ENCODE data around the gene RIOX2.

Gene RIOX2

GRCh38 chr3:97940034-97940433, 32.2 kb downstream of the RIOX2 start:
- TF ChIP-seq CTCF (conservative IDR thresholded peaks at IDR 0.05) (no peak), ZFX (IDR thresholded peaks at IDR 0.05) (no peak)

DNA sequence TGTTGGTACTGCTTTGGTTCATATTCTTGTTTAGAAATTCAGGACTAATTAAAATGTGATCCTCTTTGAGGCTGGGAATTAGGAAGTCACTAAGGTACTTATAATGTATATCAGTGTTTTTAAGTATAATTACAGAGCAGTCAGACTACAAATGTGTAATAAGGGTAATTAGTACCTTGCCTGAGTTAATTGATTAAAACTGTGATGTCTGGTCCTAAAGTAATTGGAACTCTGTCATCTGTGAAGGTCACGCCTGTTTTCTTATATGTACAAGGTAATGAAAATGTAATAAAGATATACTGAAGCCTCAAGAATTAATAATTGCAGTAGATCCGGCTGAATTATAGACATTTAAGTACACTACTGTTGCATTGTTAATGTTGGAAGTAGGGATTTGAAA, 32.8 kb downstream of the RIOX2 start:
- TF ChIP-seq ZFX (IDR thresholded peaks at IDR 0.05) (no peak), CTCF (conservative IDR thresholded peaks at IDR 0.05) (no peak)
- H3K27ac ChIP-seq: no peak overlapping the region

More at GRCh38 chr3:97940034-97940433, 32.2 kb downstream of the RIOX2 start:
- H3K27ac ChIP-seq: no peak overlapping the region

DNA sequence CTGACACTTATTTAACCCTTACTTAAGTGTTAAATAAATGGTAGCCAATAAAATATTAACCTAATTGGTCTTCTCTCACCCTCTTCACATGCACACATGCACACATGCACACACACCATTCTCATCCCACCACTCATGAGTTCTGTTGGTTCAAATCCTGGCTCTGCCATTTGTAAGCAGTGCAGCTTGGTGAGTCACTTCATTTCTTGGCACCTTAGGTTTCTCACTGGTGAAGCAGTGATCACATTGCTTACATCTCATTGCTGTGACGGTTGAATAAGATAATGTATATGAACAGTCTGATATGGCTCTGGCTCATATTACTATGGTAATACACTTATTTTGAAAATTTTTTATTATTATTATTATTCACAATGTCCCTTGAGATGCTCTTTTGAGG, 33.8 kb downstream of the RIOX2 start:
- no peak overlapping the region for H3K27ac ChIP-seq
- TF ChIP-seq ZFX (IDR thresholded peaks at IDR 0.05) (no peak), CTCF (conservative IDR thresholded peaks at IDR 0.05) (no peak)

DNA sequence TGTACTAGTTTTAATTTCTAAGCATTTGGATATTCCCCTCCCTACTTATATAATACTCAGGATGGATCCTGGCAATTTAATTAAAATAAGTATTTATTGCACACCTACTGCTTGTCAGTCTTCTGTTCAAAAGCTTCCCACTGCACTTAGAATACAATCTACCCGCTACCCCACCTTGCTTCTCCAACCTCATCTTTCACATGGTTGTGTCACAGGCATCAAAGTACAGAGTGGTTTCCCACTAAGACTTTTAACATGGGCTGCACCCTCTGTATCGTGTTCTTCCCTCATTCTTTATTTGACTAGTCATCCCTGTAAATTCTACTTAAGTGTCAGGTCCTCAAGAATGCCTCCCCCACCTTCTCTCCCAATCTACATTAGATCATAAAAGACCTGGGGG, 35.0 kb downstream of the RIOX2 start:
- TF ChIP-seq ZFX (IDR thresholded peaks at IDR 0.05) (no peak), CTCF (conservative IDR thresholded peaks at IDR 0.05) (no peak)
- H3K27ac ChIP-seq: no peak overlapping the region

GRCh38 chr3:97935842-97936241, 36.4 kb downstream of the RIOX2 start:
- TF ChIP-seq CTCF (conservative IDR thresholded peaks at IDR 0.05) (no peak), ZFX (IDR thresholded peaks at IDR 0.05) (no peak)
- no peak overlapping the region for H3K27ac ChIP-seq

DNA sequence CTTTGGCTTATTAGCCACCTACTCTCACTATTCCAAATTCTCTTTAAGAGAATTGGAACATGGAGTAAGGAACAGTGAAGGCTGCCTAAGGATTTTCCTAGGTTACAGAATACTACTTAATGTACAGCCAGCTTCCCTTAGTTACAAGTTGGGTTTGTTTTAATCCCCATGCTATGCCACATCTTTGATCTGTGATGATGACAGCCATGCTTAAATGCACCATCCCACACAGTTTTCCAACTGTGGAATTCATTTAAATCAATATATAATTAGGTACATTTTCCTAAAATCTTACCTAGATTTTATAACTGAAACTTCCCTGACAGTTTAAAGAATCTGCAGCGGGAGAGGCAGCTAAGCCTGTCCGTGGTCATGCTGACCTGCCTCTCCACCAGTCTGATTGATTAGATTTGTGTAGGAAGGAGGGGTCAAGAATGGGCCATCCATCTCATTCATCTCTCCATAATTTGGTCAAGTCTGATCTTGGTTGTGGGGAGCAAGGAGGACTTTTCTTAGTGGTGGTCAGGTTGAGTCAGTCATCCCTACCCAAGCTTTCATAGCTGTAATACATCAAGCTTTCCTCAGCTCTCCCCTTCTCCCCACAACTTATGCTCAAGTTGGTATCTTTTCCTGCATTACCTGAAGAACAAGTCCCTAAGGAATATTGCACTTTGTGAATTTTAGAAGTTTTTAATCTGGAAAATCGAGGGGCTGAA, 37.1 kb downstream of the RIOX2 start:
- no peak for TF ChIP-seq ZFX (IDR thresholded peaks at IDR 0.05)
- H3K27ac ChIP-seq: no peak overlapping the region

GRCh38 chr3:97932387-97932801, 39.8 kb downstream of the RIOX2 start:
- H3K27ac ChIP-seq: no peak overlapping the region
- no peak for TF ChIP-seq CTCF (conservative IDR thresholded peaks at IDR 0.05)
- no peak for TF ChIP-seq ZFX (IDR thresholded peaks at IDR 0.05)

DNA sequence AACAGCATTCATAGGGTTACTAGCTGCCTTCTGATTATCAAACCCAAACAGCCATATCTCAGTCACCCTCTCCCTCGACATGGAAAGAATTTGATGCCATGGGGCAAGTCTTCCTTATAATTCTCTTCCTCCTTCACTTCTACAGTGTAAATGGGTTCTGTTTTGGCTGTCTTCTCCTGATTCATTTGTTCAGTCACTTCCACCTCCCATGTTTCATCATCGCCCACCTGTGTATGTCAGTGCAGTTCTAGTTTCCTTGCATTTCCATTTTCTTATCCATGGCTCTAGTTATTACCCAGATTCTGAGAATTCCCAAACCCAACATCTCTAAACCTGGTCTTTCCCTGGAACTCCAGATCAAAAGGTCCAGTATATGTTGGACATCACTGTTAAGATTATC, 41.0 kb downstream of the RIOX2 start:
- TF ChIP-seq CTCF (conservative IDR thresholded peaks at IDR 0.05) (no peak), ZFX (IDR thresholded peaks at IDR 0.05) (no peak)
- H3K27ac ChIP-seq: no peak overlapping the region
